ENCODE measurements around the gene CDK15.

CDK15 gene

DNA sequence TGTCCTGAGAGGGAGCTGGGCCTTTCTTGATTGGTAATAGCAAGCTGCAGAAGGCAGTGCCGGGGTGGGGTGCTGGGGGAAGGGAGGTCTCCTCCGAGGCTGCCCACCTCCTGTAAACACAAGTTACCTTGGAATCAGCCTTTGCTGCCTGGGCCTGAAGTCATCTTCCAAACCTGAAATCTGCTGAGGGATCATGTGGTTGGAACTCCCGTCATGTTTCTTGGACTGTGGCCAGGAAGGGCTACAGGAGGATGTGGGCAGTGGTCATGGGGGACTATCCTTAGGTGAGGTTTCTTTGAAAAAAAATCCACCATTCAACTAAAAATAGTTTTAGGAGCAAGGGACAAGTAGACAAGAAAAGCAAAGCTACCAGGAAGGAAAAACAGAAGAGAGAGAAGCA is 74.2 kb downstream of the CDK15 start:
- Histone ChIP-seq H3K27me3 (ENCODE audit: control insufficient read depth in 1 of 2, insufficient read depth in 2 of 2, low read length in 2 of 2) (no peaks in the 10 kb centered on the region), H3K4me3 (ENCODE audit: low read depth in 1 of 2, low read length in 2 of 2) (no peak overlapping the region), H3K27ac (ENCODE audit: low read depth, low read length) (no peak overlapping the region), H3K4me1 (ENCODE audit: insufficient read depth, low read length) (peaks cover 18% of the 10 kb centered on the region), H3K9ac (ENCODE audit: low read length) (no peak overlapping the region), H3K9me3 (ENCODE audit: low read length) (no peaks in the 10 kb centered on the region), H3K36me3 (ENCODE audit: insufficient read depth, low read length) (no peaks in the 10 kb centered on the region)

DNA sequence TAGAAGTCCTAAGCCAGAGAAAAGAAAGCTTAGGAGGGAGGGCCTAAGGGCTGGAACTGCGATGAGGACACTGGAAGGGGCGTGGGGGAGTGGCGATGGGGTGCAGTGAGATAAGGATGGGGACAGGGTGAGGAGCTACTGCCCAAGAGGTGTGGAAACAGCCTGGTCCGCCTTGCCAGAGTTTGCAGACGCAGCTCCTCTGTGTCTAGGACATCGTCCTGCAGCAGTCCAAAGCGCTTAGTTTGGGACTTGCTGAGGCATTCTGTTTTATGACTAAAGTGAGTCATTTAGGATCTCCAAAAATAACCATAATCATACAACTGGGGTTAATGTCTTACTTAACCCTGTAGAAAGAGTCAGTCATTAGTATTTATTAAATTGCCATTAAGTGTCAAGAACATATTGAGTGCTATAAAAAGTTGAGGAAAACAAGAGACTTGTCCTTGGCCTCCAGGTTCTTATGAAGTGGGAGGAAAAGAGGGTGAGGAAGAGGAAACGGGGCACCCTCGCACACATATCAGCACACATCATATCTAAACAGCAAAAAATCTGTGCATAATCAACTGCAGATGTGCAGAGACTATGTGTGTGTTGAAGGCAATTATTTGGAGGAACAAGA is 74.8 kb downstream of the CDK15 start:
- Histone ChIP-seq H3K4me3 (ENCODE audit: low read depth in 1 of 2, low read length in 2 of 2) (no peak overlapping the region), H3K27me3 (ENCODE audit: control insufficient read depth in 1 of 2, insufficient read depth in 2 of 2, low read length in 2 of 2) (no peaks in the 10 kb centered on the region), H3K4me1 (ENCODE audit: insufficient read depth, low read length) (peaks cover 18% of the 10 kb centered on the region), H3K9me3 (ENCODE audit: low read length) (no peaks in the 10 kb centered on the region), H3K36me3 (ENCODE audit: insufficient read depth, low read length) (no peaks in the 10 kb centered on the region), H3K27ac (ENCODE audit: low read depth, low read length) (no peak overlapping the region), H3K9ac (ENCODE audit: low read length) (no peak overlapping the region)

- peaks cover 18% of the 10 kb centered on the region for H3K4me1 ChIP-seq (ENCODE audit: insufficient read depth, low read length)
- H3K36me3 ChIP-seq (ENCODE audit: insufficient read depth, low read length) = no peaks in the 10 kb centered on the region
- H3K4me3 ChIP-seq (ENCODE audit: low read depth in 1 of 2, low read length in 2 of 2) = no peak overlapping the region
- H3K27ac ChIP-seq (ENCODE audit: low read depth, low read length) = no peak overlapping the region
- no peak overlapping the region for H3K9ac ChIP-seq (ENCODE audit: low read length)
- H3K9me3 ChIP-seq (ENCODE audit: low read length) = no peaks in the 10 kb centered on the region
- no peaks in the 10 kb centered on the region for H3K27me3 ChIP-seq (ENCODE audit: control insufficient read depth in 1 of 2, insufficient read depth in 2 of 2, low read length in 2 of 2)
Measured at GRCh38 chr2:201881741-201882140, 75.4 kb downstream of the CDK15 start.

- no peaks in the 10 kb centered on the region for H3K36me3 ChIP-seq (ENCODE audit: insufficient read depth, low read length)
- no peak overlapping the region for H3K27ac ChIP-seq (ENCODE audit: low read depth, low read length)
- H3K27me3 ChIP-seq (ENCODE audit: control insufficient read depth in 1 of 2, insufficient read depth in 2 of 2, low read length in 2 of 2) = no peaks in the 10 kb centered on the region
- H3K9ac ChIP-seq (ENCODE audit: low read length) = no peak overlapping the region
- peaks cover 18% of the 10 kb centered on the region for H3K4me1 ChIP-seq (ENCODE audit: insufficient read depth, low read length)
- H3K4me3 ChIP-seq (ENCODE audit: low read depth in 1 of 2, low read length in 2 of 2) = no peak overlapping the region
- no peaks in the 10 kb centered on the region for H3K9me3 ChIP-seq (ENCODE audit: low read length)
Measured at GRCh38 chr2:201882353-201883090, 76.2 kb downstream of the CDK15 start.

DNA sequence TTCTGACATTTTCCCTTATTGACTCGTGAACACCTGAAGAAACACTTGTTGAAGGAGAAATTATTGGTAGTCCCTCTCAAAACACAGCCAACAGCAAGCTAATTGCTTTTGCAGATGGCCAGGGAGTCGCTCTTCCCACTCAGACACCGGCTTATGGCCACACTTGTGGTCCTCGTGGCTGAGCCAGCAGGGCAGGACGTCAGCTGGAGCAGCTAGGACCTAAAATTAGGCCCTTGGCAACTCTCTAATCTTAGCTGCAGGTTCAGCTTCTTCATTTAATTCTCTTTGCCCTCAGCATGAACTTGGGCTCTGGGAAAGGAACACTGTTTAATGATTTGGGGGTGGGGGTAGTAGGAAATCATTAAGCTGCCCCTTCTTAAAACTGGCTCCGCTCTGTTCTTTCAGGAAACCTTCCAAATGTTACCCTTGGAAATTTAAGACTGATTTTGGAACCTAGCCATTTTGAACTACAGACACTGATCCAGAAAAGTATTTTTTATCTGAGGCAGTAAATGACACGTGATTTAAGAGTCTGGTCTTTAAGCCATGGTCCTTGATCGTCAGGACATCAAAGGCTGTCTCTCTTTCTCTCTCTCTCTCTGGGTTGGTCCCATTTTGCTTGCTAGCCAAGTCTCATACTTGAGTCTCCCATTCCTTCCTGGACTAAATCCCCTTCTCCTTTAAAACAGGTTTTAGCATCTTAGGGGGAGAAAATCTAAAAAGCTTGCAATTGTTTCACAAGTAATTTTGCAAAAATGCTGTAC is 77.5 kb downstream of the CDK15 start:
- H3K4me1 ChIP-seq (ENCODE audit: insufficient read depth, low read length) = peaks cover 18% of the 10 kb centered on the region
- no peak overlapping the region for H3K4me3 ChIP-seq (ENCODE audit: low read depth in 1 of 2, low read length in 2 of 2)
- H3K36me3 ChIP-seq (ENCODE audit: insufficient read depth, low read length) = no peaks in the 10 kb centered on the region
- H3K27me3 ChIP-seq (ENCODE audit: control insufficient read depth in 1 of 2, insufficient read depth in 2 of 2, low read length in 2 of 2) = no peaks in the 10 kb centered on the region
- no peak overlapping the region for H3K27ac ChIP-seq (ENCODE audit: low read depth, low read length)
- no peak overlapping the region for H3K9ac ChIP-seq (ENCODE audit: low read length)
- H3K9me3 ChIP-seq (ENCODE audit: low read length) = no peaks in the 10 kb centered on the region

DNA sequence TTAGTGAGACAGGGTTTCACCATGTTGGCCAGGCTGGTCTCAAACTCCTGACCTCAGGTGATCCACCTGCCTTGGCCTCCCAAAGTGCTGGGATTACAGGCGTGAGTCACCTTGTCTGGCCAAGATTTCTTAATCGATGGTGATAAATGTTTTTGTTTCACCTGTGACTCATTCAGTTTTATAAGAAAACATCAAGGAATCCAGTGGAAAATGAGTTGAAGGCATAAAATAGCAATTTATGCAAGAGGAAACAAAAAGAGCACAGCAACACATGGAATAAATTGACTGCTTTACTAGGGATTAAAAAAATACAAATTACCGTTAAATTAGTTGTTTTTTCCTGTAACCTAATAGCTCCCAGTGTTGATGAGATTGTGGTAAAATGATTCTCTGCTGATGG is 80.2 kb downstream of the CDK15 start:
- Histone ChIP-seq H3K9ac (ENCODE audit: low read length) (no peak overlapping the region), H3K36me3 (ENCODE audit: insufficient read depth, low read length) (no peaks in the 10 kb centered on the region), H3K4me1 (ENCODE audit: insufficient read depth, low read length) (peaks cover 18% of the 10 kb centered on the region), H3K4me3 (ENCODE audit: low read depth in 1 of 2, low read length in 2 of 2) (no peak overlapping the region), H3K27me3 (ENCODE audit: control insufficient read depth in 1 of 2, insufficient read depth in 2 of 2, low read length in 2 of 2) (no peaks in the 10 kb centered on the region), H3K9me3 (ENCODE audit: low read length) (no peaks in the 10 kb centered on the region), H3K27ac (ENCODE audit: low read depth, low read length) (no peak overlapping the region)

- no peak overlapping the region for H3K9ac ChIP-seq (ENCODE audit: low read length)
- H3K4me1 ChIP-seq (ENCODE audit: insufficient read depth, low read length) = peaks cover 11% of the 10 kb centered on the region
- no peak overlapping the region for H3K4me3 ChIP-seq (ENCODE audit: low read depth in 1 of 2, low read length in 2 of 2)
- H3K36me3 ChIP-seq (ENCODE audit: insufficient read depth, low read length) = no peaks in the 10 kb centered on the region
- H3K27ac ChIP-seq (ENCODE audit: low read depth, low read length) = no peak overlapping the region
- H3K9me3 ChIP-seq (ENCODE audit: low read length) = no peaks in the 10 kb centered on the region
- no peaks in the 10 kb centered on the region for H3K27me3 ChIP-seq (ENCODE audit: control insufficient read depth in 1 of 2, insufficient read depth in 2 of 2, low read length in 2 of 2)
Measured at GRCh38 chr2:201887773-201888425, 81.6 kb downstream of the CDK15 start.

DNA sequence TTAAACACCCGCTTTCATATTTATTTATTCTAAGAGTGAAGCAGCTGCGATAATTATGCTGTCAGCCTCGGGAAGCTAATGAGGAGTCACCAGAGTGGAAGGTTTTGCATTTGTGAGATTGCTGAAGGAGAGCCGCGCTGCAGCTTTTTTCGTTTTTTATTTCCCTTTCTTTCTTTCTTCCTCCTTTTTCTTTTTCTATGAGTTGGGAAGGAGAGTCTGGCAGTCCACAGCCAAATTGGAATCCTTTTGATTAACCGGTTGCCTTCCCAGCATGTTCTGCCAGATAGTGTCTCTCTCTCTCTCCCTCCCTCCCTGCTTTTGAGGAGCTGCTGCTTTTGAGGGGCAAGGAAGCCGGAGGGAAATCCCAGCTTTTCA is 82.1 kb downstream of the CDK15 start:
- H3K9ac ChIP-seq (ENCODE audit: low read length) = no peak overlapping the region
- peak overlapping the region in 1 of 2 donors; percentile 11 for H3K4me3 ChIP-seq (ENCODE audit: low read depth in 1 of 2, low read length in 2 of 2)
- no peaks in the 10 kb centered on the region for H3K36me3 ChIP-seq (ENCODE audit: insufficient read depth, low read length)
- no peak overlapping the region for H3K27ac ChIP-seq (ENCODE audit: low read depth, low read length)
- H3K9me3 ChIP-seq (ENCODE audit: low read length) = no peaks in the 10 kb centered on the region
- H3K27me3 ChIP-seq (ENCODE audit: control insufficient read depth in 1 of 2, insufficient read depth in 2 of 2, low read length in 2 of 2) = no peaks in the 10 kb centered on the region
- H3K4me1 ChIP-seq (ENCODE audit: insufficient read depth, low read length) = peaks cover 6% of the 10 kb centered on the region

- Histone ChIP-seq H3K9me3 (ENCODE audit: low read length) (no peaks in the 10 kb centered on the region), H3K9ac (ENCODE audit: low read length) (no peak overlapping the region), H3K27ac (ENCODE audit: low read depth, low read length) (no peak overlapping the region), H3K4me3 (ENCODE audit: low read depth in 1 of 2, low read length in 2 of 2) (no peak overlapping the region), H3K36me3 (ENCODE audit: insufficient read depth, low read length) (no peaks in the 10 kb centered on the region), H3K27me3 (ENCODE audit: control insufficient read depth in 1 of 2, insufficient read depth in 2 of 2, low read length in 2 of 2) (no peaks in the 10 kb centered on the region), H3K4me1 (ENCODE audit: insufficient read depth, low read length) (no peaks in the 10 kb centered on the region)
Measured at GRCh38 chr2:201890453-201890852, 84.1 kb downstream of the CDK15 start.

GRCh38 chr2:201891676-201892075 is 85.3 kb downstream of the CDK15 start:
- Histone ChIP-seq H3K9me3 (ENCODE audit: low read length) (no peaks in the 10 kb centered on the region), H3K9ac (ENCODE audit: low read length) (no peak overlapping the region), H3K4me3 (ENCODE audit: low read depth in 1 of 2, low read length in 2 of 2) (no peak overlapping the region), H3K27ac (ENCODE audit: low read depth, low read length) (no peak overlapping the region), H3K36me3 (ENCODE audit: insufficient read depth, low read length) (no peaks in the 10 kb centered on the region), H3K4me1 (ENCODE audit: insufficient read depth, low read length) (no peaks in the 10 kb centered on the region), H3K27me3 (ENCODE audit: control insufficient read depth in 1 of 2, insufficient read depth in 2 of 2, low read length in 2 of 2) (no peaks in the 10 kb centered on the region)

DNA sequence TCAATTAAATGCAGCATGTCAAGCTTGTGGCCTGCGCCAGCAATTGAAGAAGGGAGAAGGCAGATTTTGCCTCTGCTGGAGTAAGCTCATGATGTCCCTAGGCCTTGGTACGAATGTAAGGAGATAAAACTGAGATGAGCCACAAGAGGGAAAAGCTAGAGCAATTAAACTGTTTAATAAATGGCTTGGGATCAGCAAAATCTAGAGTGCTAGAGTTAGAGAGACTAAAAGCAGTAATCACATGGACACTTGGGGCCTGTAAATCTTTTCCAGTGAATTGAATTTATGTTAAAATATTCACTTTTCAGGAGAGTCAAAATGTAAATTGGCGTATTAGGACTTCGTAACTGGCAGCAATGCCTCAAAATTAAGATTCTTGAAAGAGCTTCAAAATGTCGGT is 86.2 kb downstream of the CDK15 start:
- H3K36me3 ChIP-seq (ENCODE audit: insufficient read depth, low read length) = no peaks in the 10 kb centered on the region
- H3K27me3 ChIP-seq (ENCODE audit: control insufficient read depth in 1 of 2, insufficient read depth in 2 of 2, low read length in 2 of 2) = no peaks in the 10 kb centered on the region
- no peaks in the 10 kb centered on the region for H3K9me3 ChIP-seq (ENCODE audit: low read length)
- H3K27ac ChIP-seq (ENCODE audit: low read depth, low read length) = no peak overlapping the region
- H3K4me1 ChIP-seq (ENCODE audit: insufficient read depth, low read length) = no peaks in the 10 kb centered on the region
- no peak overlapping the region for H3K4me3 ChIP-seq (ENCODE audit: low read depth in 1 of 2, low read length in 2 of 2)
- no peak overlapping the region for H3K9ac ChIP-seq (ENCODE audit: low read length)
